H1 (cell line): ENCODE measurements around the gene ARHGEF3. TPM values are rescaled to one million over a fixed set of nuclear protein-coding genes. Genes with fewer than 3 reads are reported as not detected.

ENCODE experiments used
- CTCF ChIA-PET: fragments of 300-600 bp; sonication (Branson Sonifier 250); formaldehyde crosslinking; loops from one replicate; lab custom pipeline; 2021; ENCODE audit not compliant: partially characterized antibody; lab: Charles Lee
- POLR2A ChIA-PET: fragments of 300-600 bp; sonication (Branson Sonifier 250); formaldehyde crosslinking; loops from one replicate; lab custom pipeline; 2021; ENCODE audit warnings: inconsistent platforms; ENCODE audit not compliant: partially characterized antibody; lab: Charles Lee
- DNase-seq, 2 experiments: peaks; one replicate each; pipeline versions ENCODE4 v3.0.0 to v3.0.0-alpha.2; 2010 to 2022; ENCODE audit warnings: low spot score in 2 of 2, low read depth in 1 of 2, mixed read lengths in 1 of 2
- FAIRE-seq: peaks from 2 replicates; lab custom pipeline; 2011; peaks lifted over from hg19 to GRCh38; lab: Jason Lieb, UNC
- H2AFZ ChIP-seq: 2 replicates; pipeline ENCODE4 v1.8.1; 2012; ENCODE audit warnings: low read length, inconsistent platforms
- H2AK5ac ChIP-seq: 2 replicates; pipeline ENCODE4 v1.6.1; 2013; ENCODE audit warnings: low read depth, low read length
- H2BK120ac ChIP-seq: replicated peaks from 2 replicates; pipeline ENCODE3; 2013; ENCODE audit warnings: low read depth, low read length, inconsistent platforms
- H2BK12ac ChIP-seq: 2 replicates; pipeline ENCODE4 v1.6.1; 2013; ENCODE audit warnings: low read depth, low read length
- H2BK15ac ChIP-seq: 2 replicates; pipeline ENCODE4 v1.6.1; 2013; ENCODE audit warnings: low read length
- H2BK20ac ChIP-seq: 2 replicates; pipeline ENCODE4 v1.6.1; 2013; ENCODE audit warnings: low read length
- H2BK5ac ChIP-seq: 2 replicates; pipeline ENCODE4 v1.6.1; 2013; ENCODE audit warnings: low read depth, low read length
- H3K14ac ChIP-seq: 2 replicates; pipeline ENCODE4 v1.6.1; 2013; ENCODE audit warnings: inconsistent platforms; ENCODE audit not compliant: insufficient read length
- H3K18ac ChIP-seq: 2 replicates; pipeline ENCODE4 v1.6.1; 2013; ENCODE audit warnings: low read length; ENCODE audit errors: extremely low read depth
- H3K23ac ChIP-seq: 2 replicates; pipeline ENCODE4 v1.6.1; 2013; ENCODE audit warnings: inconsistent platforms; ENCODE audit not compliant: insufficient read length
- H3K23me2 ChIP-seq: 2 replicates; pipeline ENCODE4 v1.6.1; 2013; ENCODE audit warnings: low read depth, low read length
- H3K27ac ChIP-seq: 2 replicates; pipeline ENCODE4 v1.6.1; 2011; ENCODE audit warnings: low read depth, low read length, inconsistent platforms
- H3K27me3 ChIP-seq, 4 experiments: replicated peaks in 1 of 4; 1 replicate in 1 of 4; 2 replicates in 3 of 4; pipeline versions ENCODE4 v1.6.1 to v1.8.1; 2011 to 2013; ENCODE audit warnings: low read length in 3 of 4, mild to moderate bottlenecking in 3 of 4, inconsistent platforms in 2 of 4, mixed read lengths in 2 of 4, moderate library complexity in 1 of 4; ENCODE audit not compliant: control insufficient read depth in 3 of 4, insufficient read depth in 3 of 4; ENCODE audit errors: extremely low read depth in 1 of 4
- H3K36me3 ChIP-seq, 4 experiments: 2 replicates each; pipeline versions ENCODE4 v1.6.1 to v1.8.1; 2011 to 2013; ENCODE audit warnings: mild to moderate bottlenecking in 4 of 4, low read length in 3 of 4, moderate library complexity in 2 of 4, control low read depth in 1 of 4, inconsistent platforms in 1 of 4; ENCODE audit not compliant: insufficient read depth in 4 of 4, control insufficient read depth in 2 of 4
- H3K4ac ChIP-seq: replicated peaks from 2 replicates; pipeline ENCODE3; 2013; ENCODE audit warnings: low read length, low read depth, mixed read lengths, inconsistent platforms; ENCODE audit not compliant: insufficient read length
- H3K4me1 ChIP-seq, 4 experiments: replicated peaks in 1 of 4; 1 replicate in 1 of 4; 2 replicates in 3 of 4; pipeline versions ENCODE4 v1.6.1 to v1.8.1; 2011 to 2013; ENCODE audit warnings: low read length in 3 of 4, inconsistent platforms in 2 of 4, mixed read lengths in 1 of 4; ENCODE audit not compliant: insufficient read depth in 4 of 4, control insufficient read depth in 3 of 4
- H3K4me2 ChIP-seq, 2 experiments: 2 replicates each; pipeline versions ENCODE4 v1.6.1 to v1.8.1; 2011 to 2013; ENCODE audit warnings: low read depth in 2 of 2, low read length in 2 of 2, control low read depth in 1 of 2, inconsistent platforms in 1 of 2, mild to moderate bottlenecking in 1 of 2; ENCODE audit not compliant: insufficient read depth in 1 of 2
- H3K4me3 ChIP-seq, 4 experiments: fragments of 200-600, 300-600 bp in 1 of 4; sonication (generic), shearing (Covaris generic), sonication (Bioruptor Twin) in 1 of 4; 2 replicates each; pipeline versions ENCODE4 v1.5.1 to v1.8.1; 2011 to 2016; ENCODE audit warnings: low read length in 4 of 4, low read depth in 3 of 4, control low read depth in 2 of 4, inconsistent platforms in 2 of 4, mild to moderate bottlenecking in 2 of 4, mixed read lengths in 1 of 4, moderate library complexity in 1 of 4; ENCODE audit not compliant: insufficient read depth in 2 of 4; ENCODE audit errors: extremely low read depth in 1 of 4
- H3K56ac ChIP-seq: replicated peaks from 2 replicates; pipeline ENCODE3; 2013; ENCODE audit warnings: low read depth, mild to moderate bottlenecking, mixed read lengths, low read length, inconsistent platforms; ENCODE audit not compliant: insufficient read length
- H3K79me1 ChIP-seq: 2 replicates; pipeline ENCODE4 v1.6.1; 2013; ENCODE audit warnings: low read depth, low read length, control low read depth
- H3K79me2 ChIP-seq, 2 experiments: 2 replicates each; pipeline versions ENCODE4 v1.6.1 to v1.8.1; 2012 to 2013; ENCODE audit warnings: low read length in 2 of 2, mild to moderate bottlenecking in 2 of 2, inconsistent platforms in 1 of 2; ENCODE audit not compliant: insufficient read depth in 2 of 2, control insufficient read depth in 1 of 2
- H3K9ac ChIP-seq, 4 experiments: replicated peaks in 1 of 4; 1 replicate in 1 of 4; 2 replicates in 3 of 4; pipeline versions ENCODE4 v1.6.1 to v1.8.1; 2011 to 2013; ENCODE audit warnings: low read depth in 3 of 4, low read length in 3 of 4, control low read depth in 2 of 4, mild to moderate bottlenecking in 2 of 4, moderate library complexity in 2 of 4, inconsistent platforms in 1 of 4; ENCODE audit errors: extremely low read depth in 1 of 4
- H3K9me3 ChIP-seq, 2 experiments: 2 replicates each; pipeline versions ENCODE4 v1.6.1 to v1.8.1; 2012 to 2013; ENCODE audit warnings: mild to moderate bottlenecking in 2 of 2, moderate library complexity in 2 of 2, control low read depth in 1 of 2, inconsistent platforms in 1 of 2, low read depth in 1 of 2, low read length in 1 of 2, mixed read lengths in 1 of 2; ENCODE audit not compliant: insufficient read depth in 2 of 2
- H4K20me1 ChIP-seq, 2 experiments: replicated peaks in 1 of 2; 2 replicates each; pipeline versions ENCODE3 to v1.8.1; 2011 to 2013; ENCODE audit warnings: inconsistent platforms in 2 of 2, low read length in 2 of 2, mild to moderate bottlenecking in 1 of 2; ENCODE audit not compliant: insufficient read depth in 2 of 2, control insufficient read depth in 1 of 2
- H4K5ac ChIP-seq: 2 replicates; pipeline ENCODE4 v1.6.1; 2013; ENCODE audit warnings: low read length, low read depth, mixed read lengths, inconsistent platforms; ENCODE audit not compliant: insufficient read length
- H4K8ac ChIP-seq: 2 replicates; pipeline ENCODE4 v1.8.0; 2013; ENCODE audit warnings: mild to moderate bottlenecking, moderate library complexity, low read length, inconsistent platforms; ENCODE audit not compliant: insufficient read depth; ENCODE audit errors: extremely low read depth
- H4K91ac ChIP-seq: replicated peaks from 2 replicates; pipeline ENCODE3; 2013; ENCODE audit warnings: low read length, mixed read lengths, inconsistent platforms; ENCODE audit not compliant: insufficient read length
- EP300 ChIP-seq, 2 experiments: IDR thresholded peaks; 1 replicate in 1 of 2; 2 replicates in 1 of 2; pipeline ENCODE4 v1.6.1; 2011 to 2012; ENCODE audit warnings: low read depth in 2 of 2, low read length in 2 of 2, mild to moderate bottlenecking in 2 of 2, borderline replicate concordance in 1 of 2, inconsistent platforms in 1 of 2, moderate library complexity in 1 of 2
- FOSL1 ChIP-seq: IDR thresholded peaks from 2 replicates; pipeline ENCODE4 v1.6.1; 2011; ENCODE audit warnings: mild to moderate bottlenecking, low read depth, low read length, moderate library complexity; ENCODE audit not compliant: insufficient read depth
- KDM5A ChIP-seq: fragments of 200-600 bp; IDR thresholded peaks from 2 replicates; pipeline ENCODE4 v1.7.1; 2012; ENCODE audit warnings: mild to moderate bottlenecking, low read length, inconsistent platforms, mixed read lengths
- POU5F1 ChIP-seq: IDR thresholded peaks from 2 replicates; pipeline ENCODE4 v1.6.1; 2011; ENCODE audit warnings: low read depth, mild to moderate bottlenecking, low read length, moderate library complexity
- SRF ChIP-seq: IDR thresholded peaks from 2 replicates; pipeline ENCODE4 v1.6.1; 2011; ENCODE audit warnings: mild to moderate bottlenecking, low read depth, low read length, moderate library complexity
- TBP ChIP-seq: IDR thresholded peaks from 2 replicates; pipeline ENCODE4 v1.6.1; 2011; ENCODE audit warnings: low read depth, low read length, improper control_type of control experiment
- ZNF274 ChIP-seq: IDR thresholded peaks from 2 replicates; pipeline ENCODE4 v1.7.0; 2012; ENCODE audit warnings: low read length, borderline replicate concordance; ENCODE audit errors: extremely low read depth
- WGBS, 2 experiments: shearing (Covaris generic) in 1 of 2; methylation state at CpG; one replicate each; pipeline versions ENCODE4 v1.1.6 to v1.1.7; 2013 to 2015; ENCODE audit warnings: low lambda C conversion rate in 2 of 2, mixed read lengths in 2 of 2, inconsistent platforms in 1 of 2, low coverage in 1 of 2, missing lambda C conversion rate in 1 of 2; ENCODE audit not compliant: insufficient replicate concordance in 2 of 2, insufficient coverage in 1 of 2, insufficient read length in 1 of 2; ENCODE audit errors: extremely low coverage in 1 of 2, missing lambda C conversion rate in 1 of 2; 5-methylcytosine and 5-hydroxymethylcytosine counted together
- polyA plus RNA-seq, 7 experiments: library from polyadenylated mRNA; depleted of rRNA in 3 of 7; stranded (reverse) in 5 of 7; unstranded in 2 of 7; fragments of >200 nt in 5 of 7; fragments of 200-250 nt in 2 of 7; gene quantifications; 1 replicate in 5 of 7; 2 replicates in 1 of 7; 4 replicates in 1 of 7; pipeline versions ENCODE4 v1.2.1 to v1.2.3, GENCODE V29; 2011 to 2013; ENCODE audit warnings: missing spikeins in 2 of 7, mixed read lengths in 2 of 7
- total RNA-seq: library from RNA; stranded (reverse); fragmentation: NEBNext Ultra II Directional; extraction: Animal tissue kit (Norgen Biotek cat#: 25700); gene quantifications from 2 replicates; pipeline ENCODE4 v1.2.1, GENCODE V29; 2021

Gene ARHGEF3
- total and polyA plus RNA-seq, 2 of the 8 experiments (the other 6 are each of a cell fraction or from before 2014, with no cell fraction given): 2.8 to 6.0 TPM

GRCh38 chr3:56747150-56747549, 54.6 kb downstream of the ARHGEF3 start:
- no peak overlapping the region for H4K5ac ChIP-seq
- DNase-seq (no peak), FAIRE-seq (no peak)
- no peaks in the 10 kb centered on the region for H3K36me3 ChIP-seq
- no peak overlapping the region for H4K8ac ChIP-seq
- no peak overlapping the region for H3K4me2 ChIP-seq
- H3K27me3 ChIP-seq: no peaks in the 10 kb centered on the region
- H4K20me1 ChIP-seq: no peaks in the 10 kb centered on the region
- H3K4me3 ChIP-seq: no peak overlapping the region
- H2BK20ac ChIP-seq: no peak overlapping the region
- H3K4me1 ChIP-seq: no peaks in the 10 kb centered on the region
- H2AK5ac ChIP-seq: no peak overlapping the region
- H2BK15ac ChIP-seq: no peak overlapping the region
- CTCF ChIA-PET: interaction anchor here (1.1 kb wide), 2 partner anchors 9 to 113 kb away, joined by 4 to 5 read pairs; no protein-coding TSS in a partner anchor
- H3K18ac ChIP-seq: no peak overlapping the region
- TF ChIP-seq KDM5A (no peak), TBP (no peak), FOSL1 (no peak), POU5F1 (no peak), SRF (no peak), ZNF274 (no peak), EP300 (IDR thresholded peaks at IDR 0.05; ENCODE audit: borderline replicate concordance in 1 of 2, low read depth in 2 of 2, low read length in 2 of 2) (no peak)
- H3K9ac ChIP-seq: no peak overlapping the region
- H2AFZ ChIP-seq: no peak overlapping the region
- H2BK5ac ChIP-seq: no peak overlapping the region
- 0 out of 2 replicates have a peak, but pooled peaks cover 1% of the 10 kb centered on the region for H3K23me2 ChIP-seq
- no peak overlapping the region for H2BK12ac ChIP-seq
- H3K79me1 ChIP-seq: no peaks in the 10 kb centered on the region
- WGBS, 2 experiments: 91% methylated on average over 2 of the region's 2 CpGs; no CpG with 5 or more reads in 1 of the 2 experiments
- no peak overlapping the region for H2BK120ac ChIP-seq
- no peak overlapping the region for H3K56ac ChIP-seq
- H3K79me2 ChIP-seq: no peaks in the 10 kb centered on the region
- no peak overlapping the region for H3K4ac ChIP-seq
- no peak overlapping the region for H4K91ac ChIP-seq
- H3K14ac ChIP-seq: no peak overlapping the region
- H3K9me3 ChIP-seq: no peaks in the 10 kb centered on the region
- POLR2A ChIA-PET: no interaction called here
- H3K23ac ChIP-seq: no peak overlapping the region
- no peak overlapping the region for H3K27ac ChIP-seq
